Neuronal stem cell (in vitro differentiated cells): Measurements from ENCODE around the gene REPIN1.

Source experiments
- DNase-seq: peaks from one replicate; pipeline ENCODE4 v3.0.0-alpha.2; 2013; ENCODE audit warnings: low spot score
- H2AFZ ChIP-seq: one replicate; pipeline ENCODE4 v1.6.1; 2013; ENCODE audit warnings: mild to moderate bottlenecking, low read length, inconsistent platforms
- H2AK5ac ChIP-seq: 2 replicates; pipeline ENCODE4 v1.6.1; 2013; ENCODE audit warnings: low read depth, mild to moderate bottlenecking, inconsistent platforms, low read length, moderate library complexity, mixed read lengths
- H2BK120ac ChIP-seq: 2 replicates; pipeline ENCODE4 v1.6.1; 2013; ENCODE audit warnings: low read depth, mild to moderate bottlenecking, inconsistent platforms, low read length, moderate library complexity, mixed read lengths
- H2BK12ac ChIP-seq: one replicate; pipeline ENCODE4 v1.6.1; 2013; ENCODE audit warnings: low read length, inconsistent platforms
- H2BK15ac ChIP-seq: 2 replicates; pipeline ENCODE4 v1.6.1; 2013; ENCODE audit warnings: mild to moderate bottlenecking, low read length, inconsistent platforms, mixed read lengths
- H2BK5ac ChIP-seq: one replicate; pipeline ENCODE4 v1.6.1; 2013; ENCODE audit warnings: inconsistent platforms, mild to moderate bottlenecking, low read length, moderate library complexity
- H3K14ac ChIP-seq: one replicate; pipeline ENCODE4 v1.6.1; 2013; ENCODE audit warnings: low read length, inconsistent platforms
- H3K18ac ChIP-seq: 2 replicates; pipeline ENCODE4 v1.6.1; 2013; ENCODE audit warnings: low read length, inconsistent platforms
- H3K23ac ChIP-seq: 2 replicates; pipeline ENCODE4 v1.6.1; 2013; ENCODE audit warnings: low read depth, mild to moderate bottlenecking, mixed read lengths, low read length, inconsistent platforms; ENCODE audit not compliant: poor library complexity
- H3K27ac ChIP-seq: replicated peaks from 3 replicates; pipeline ENCODE4 v1.5.1; 2013; ENCODE audit warnings: low read length, inconsistent platforms
- H3K27me3 ChIP-seq, 3 experiments: 2 replicates each; pipeline ENCODE4 v1.6.1; 2013; ENCODE audit warnings: low read length in 3 of 3, mild to moderate bottlenecking in 2 of 3, inconsistent platforms in 1 of 3, low read depth in 1 of 3, mixed read lengths in 1 of 3, moderate library complexity in 1 of 3; ENCODE audit not compliant: control insufficient read depth in 3 of 3, insufficient read depth in 3 of 3
- H3K36me3 ChIP-seq, 2 donors: replicated peaks in 1 of 2; 2 replicates each; pipeline ENCODE4 v1.6.1; 2013; ENCODE audit warnings: low read length in 2 of 2; ENCODE audit not compliant: control insufficient read depth in 2 of 2, insufficient read depth in 2 of 2
- H3K4ac ChIP-seq: 2 replicates; pipeline ENCODE4 v1.6.1; 2013; ENCODE audit warnings: inconsistent platforms, mild to moderate bottlenecking, low read length, moderate library complexity
- H3K4me1 ChIP-seq, 2 donors: 1 replicate in 1 of 2; 2 replicates in 1 of 2; pipeline ENCODE4 v1.6.1; 2013; ENCODE audit warnings: low read length in 2 of 2, low read depth in 1 of 2; ENCODE audit not compliant: control insufficient read depth in 2 of 2, insufficient read depth in 1 of 2
- H3K4me2 ChIP-seq: one replicate; pipeline ENCODE4 v1.6.1; 2013; ENCODE audit warnings: mild to moderate bottlenecking, low read length, inconsistent platforms; ENCODE audit not compliant: insufficient read depth, poor library complexity, severe bottlenecking
- H3K4me3 ChIP-seq, 2 donors: 2 replicates each; pipeline ENCODE4 v1.5.1; 2013; ENCODE audit warnings: low read length in 2 of 2, mild to moderate bottlenecking in 2 of 2, inconsistent platforms in 1 of 2, moderate library complexity in 1 of 2
- H3K79me1 ChIP-seq: one replicate; pipeline ENCODE4 v1.6.1; 2013; ENCODE audit warnings: low read depth, mild to moderate bottlenecking, inconsistent platforms, low read length, moderate library complexity
- H3K9ac ChIP-seq: one replicate; pipeline ENCODE4 v1.6.1; 2013; ENCODE audit warnings: mild to moderate bottlenecking, low read depth, low read length, inconsistent platforms; ENCODE audit not compliant: poor library complexity
- H3K9me3 ChIP-seq, 2 donors: replicated peaks in 1 of 2; 2 replicates each; pipeline versions ENCODE3 to v1.6.1; 2013; ENCODE audit warnings: low read length in 2 of 2, mild to moderate bottlenecking in 2 of 2, inconsistent platforms in 1 of 2, low read depth in 1 of 2, mixed read lengths in 1 of 2, moderate library complexity in 1 of 2; ENCODE audit not compliant: control insufficient read depth in 2 of 2, insufficient read depth in 1 of 2
- H4K8ac ChIP-seq: one replicate; pipeline ENCODE4 v1.6.1; 2013; ENCODE audit warnings: low read depth, mild to moderate bottlenecking, inconsistent platforms, low read length, moderate library complexity
- H4K91ac ChIP-seq: one replicate; pipeline ENCODE4 v1.6.1; 2013; ENCODE audit warnings: low read length, low read depth, mild to moderate bottlenecking, inconsistent platforms; ENCODE audit not compliant: poor library complexity
- WGBS, 2 donors: extraction: QIAGEN DNeasy Blood & Tissue Kit; methylation state at CpG; one replicate each; pipeline ENCODE4 v1.1.7; 2013; ENCODE audit warnings: missing lambda C conversion rate in 2 of 2, mixed read lengths in 1 of 2; ENCODE audit not compliant: insufficient read length in 2 of 2, insufficient replicate concordance in 1 of 2; ENCODE audit errors: extremely low coverage in 2 of 2; 5-methylcytosine and 5-hydroxymethylcytosine counted together

REPIN1 gene

DNA sequence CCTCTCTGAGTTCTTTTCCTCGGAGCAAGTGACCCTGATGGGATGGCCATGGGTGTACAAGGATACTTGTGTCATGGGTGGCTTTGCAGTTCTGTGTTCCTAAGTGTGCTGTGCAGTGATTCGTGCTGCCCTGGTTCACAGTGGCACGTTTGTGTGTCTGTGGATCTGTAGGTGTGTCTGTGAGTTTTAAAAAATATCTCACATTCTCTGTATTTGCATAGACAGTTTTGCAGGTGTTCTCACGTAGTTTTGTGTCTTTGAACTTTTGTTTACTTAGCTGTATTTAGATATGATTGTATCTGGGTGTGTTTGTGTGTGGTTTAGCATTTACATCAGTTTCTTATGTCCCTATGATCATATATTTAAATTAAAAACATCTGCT lies 14.2 kb downstream of the REPIN1 start:
- no peak overlapping the region for H2AFZ ChIP-seq
- H3K14ac ChIP-seq: no peak overlapping the region
- H3K23ac ChIP-seq: no peak overlapping the region
- H3K4me1 ChIP-seq: peaks cover 60 to 62% of the 10 kb centered on the region in 2 donors
- H4K91ac ChIP-seq: no peak overlapping the region
- peaks cover 6% of the 10 kb centered on the region for H3K79me1 ChIP-seq
- H3K4ac ChIP-seq: no peak overlapping the region
- H3K27me3 ChIP-seq: no peaks in the 10 kb centered on the region
- no peak overlapping the region for H3K4me3 ChIP-seq
- H2BK120ac ChIP-seq: peak overlapping the region; percentile 2
- peak overlapping the region; percentile 13 for H3K4me2 ChIP-seq
- H2BK12ac ChIP-seq: peak overlapping the region; percentile 96
- no peak overlapping the region for H2BK15ac ChIP-seq
- no peaks in the 10 kb centered on the region for H3K9me3 ChIP-seq
- peak overlapping the region; percentile 8 for H2BK5ac ChIP-seq
- peak overlapping the region; percentile 100 for H2AK5ac ChIP-seq
- DNase-seq: no peak
- peak overlapping the region; percentile 47 for H3K27ac ChIP-seq
- peak overlapping the region; percentile 95 for H3K18ac ChIP-seq
- no peak overlapping the region for H3K9ac ChIP-seq
- peaks cover 0 to 16% of the 10 kb centered on the region in 2 donors for H3K36me3 ChIP-seq
- WGBS, 2 donors: no CpG with 5 or more reads among the region's 4 CpGs
- H4K8ac ChIP-seq: no peak overlapping the region

DNA sequence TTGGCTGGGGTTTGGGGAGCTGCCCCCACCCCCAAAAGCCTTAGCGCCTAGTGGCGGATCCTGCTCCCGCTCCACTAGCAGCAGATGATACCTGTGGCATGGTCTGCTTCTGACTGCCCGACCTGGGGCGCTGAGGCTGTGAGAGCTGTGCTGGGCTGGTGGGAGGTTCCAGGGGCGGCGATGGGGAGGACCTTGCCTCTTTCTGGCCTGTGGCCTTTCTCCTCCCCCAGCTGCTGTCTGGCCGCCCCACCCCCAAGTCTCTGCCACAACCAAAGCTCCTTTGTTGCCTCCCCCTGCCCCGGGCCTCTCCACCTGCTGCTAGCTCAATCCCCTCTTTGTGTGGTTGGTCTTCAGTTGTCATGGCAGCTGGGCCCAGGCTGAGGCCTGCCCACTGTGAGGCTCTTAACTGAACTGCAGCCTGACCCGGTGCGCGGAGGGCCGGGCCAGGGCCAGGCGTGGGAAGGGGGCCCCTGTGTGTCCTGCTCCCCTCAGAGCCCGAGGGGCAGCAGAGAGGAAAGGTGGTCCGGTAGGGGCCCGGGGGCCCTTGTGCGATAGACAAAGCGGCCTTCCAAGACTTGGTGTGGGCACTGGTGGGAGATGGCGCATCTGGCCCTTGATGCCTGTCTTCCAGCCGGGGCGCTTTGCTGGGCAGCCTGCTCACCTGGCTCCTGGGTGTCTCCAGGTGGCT lies 15.2 kb downstream of the REPIN1 start:
- H3K27me3 ChIP-seq: no peaks in the 10 kb centered on the region
- H3K4ac ChIP-seq: peak overlapping the region; percentile 99
- H3K36me3 ChIP-seq: peaks cover 3 to 26% of the 10 kb centered on the region in 2 donors
- peak overlapping the region; percentile 99 for H4K91ac ChIP-seq
- H3K4me1 ChIP-seq: peaks cover 56 to 62% of the 10 kb centered on the region in 2 donors
- peak overlapping the region; percentile 99 for H2AK5ac ChIP-seq
- peak overlapping the region; percentile 47 for H2AFZ ChIP-seq
- peak overlapping the region; percentile 99 for H2BK5ac ChIP-seq
- peak overlapping the region; percentile 61 for H3K23ac ChIP-seq
- H3K9me3 ChIP-seq: no peaks in the 10 kb centered on the region
- H3K4me2 ChIP-seq: peak overlapping the region; percentile 45
- H2BK15ac ChIP-seq: peak overlapping the region; percentile 100
- H3K79me1 ChIP-seq: peaks cover 6% of the 10 kb centered on the region
- peak; percentile 94 for DNase-seq
- peak overlapping the region; percentile 100 for H3K18ac ChIP-seq
- H3K27ac ChIP-seq: peak overlapping the region; percentile 96
- whole genome bisulfite sequencing, 2 donors: no CpG with 5 or more reads among the region's 22 CpGs
- H2BK12ac ChIP-seq: peak overlapping the region; percentile 99
- peak overlapping the region; percentile 100 for H2BK120ac ChIP-seq
- H3K9ac ChIP-seq: peak overlapping the region; percentile 85
- peak overlapping the region; percentile 87 for H4K8ac ChIP-seq
- H3K14ac ChIP-seq: peak overlapping the region; percentile 98
- H3K4me3 ChIP-seq: peak overlapping the region; percentile 1 to 22

DNA sequence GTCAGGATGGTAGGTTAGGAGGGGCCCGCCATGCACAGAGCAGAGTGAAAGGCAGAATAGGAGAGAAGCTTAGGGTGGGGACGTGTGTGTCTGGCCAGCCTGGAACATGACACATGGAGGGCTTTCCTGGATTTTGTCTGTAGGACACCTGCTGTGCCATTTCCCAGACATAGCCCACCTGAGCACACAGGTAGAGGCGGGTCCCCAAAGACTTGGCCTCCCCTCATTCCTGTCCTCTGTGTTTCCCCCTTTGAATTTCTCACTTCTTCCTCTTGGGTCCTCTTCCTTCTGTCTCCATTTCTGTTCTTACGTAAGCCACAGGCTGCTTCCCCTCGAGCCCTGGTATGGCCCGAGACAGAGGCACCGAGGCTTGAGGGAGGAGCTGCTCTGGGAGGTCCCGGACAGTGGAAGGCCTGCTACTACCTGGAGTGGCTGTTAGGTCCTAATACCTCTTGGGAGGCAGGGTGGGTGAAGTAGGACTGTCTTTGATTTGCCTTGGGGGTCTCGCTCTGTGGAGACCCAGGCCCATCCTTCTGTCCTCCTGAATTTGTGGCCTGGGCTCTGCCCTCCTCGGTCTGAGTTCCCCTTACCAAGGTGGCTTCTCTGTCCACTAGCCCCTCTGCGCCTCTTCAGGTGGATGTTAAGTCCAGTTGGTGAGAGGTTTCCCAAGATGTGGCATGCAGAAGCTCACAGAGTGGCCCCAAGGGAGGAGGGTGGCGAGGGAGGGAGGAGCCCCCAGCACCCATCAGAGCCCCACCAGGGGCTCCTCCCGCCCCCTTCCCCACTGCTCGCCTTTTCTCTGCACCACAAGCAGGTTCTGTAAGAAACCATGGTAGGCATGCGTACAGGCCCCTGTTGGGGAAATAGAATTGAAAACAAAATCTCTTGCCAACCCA lies 16.0 kb downstream of the REPIN1 start:
- H3K79me1 ChIP-seq: peaks cover 9% of the 10 kb centered on the region
- H3K9ac ChIP-seq: peak overlapping the region; percentile 85
- H3K36me3 ChIP-seq: peaks cover 9 to 34% of the 10 kb centered on the region in 2 donors
- peak overlapping the region; percentile 1 to 22 for H3K4me3 ChIP-seq
- H3K9me3 ChIP-seq: no peaks in the 10 kb centered on the region
- H3K18ac ChIP-seq: peak overlapping the region; percentile 100
- H3K14ac ChIP-seq: peak overlapping the region; percentile 98
- H3K27me3 ChIP-seq: no peaks in the 10 kb centered on the region
- H3K4ac ChIP-seq: peak overlapping the region; percentile 99
- no peak for DNase-seq
- peak overlapping the region; percentile 99 for H2BK12ac ChIP-seq
- H4K91ac ChIP-seq: peak overlapping the region; percentile 99
- H3K4me2 ChIP-seq: peak overlapping the region; percentile 45
- peak overlapping the region; percentile 96 for H3K27ac ChIP-seq
- H2BK120ac ChIP-seq: peak overlapping the region; percentile 100
- peak overlapping the region; percentile 99 for H2BK5ac ChIP-seq
- no peak overlapping the region for H2AFZ ChIP-seq
- H3K23ac ChIP-seq: peak overlapping the region; percentile 61
- no CpG with 5 or more reads among the region's 15 CpGs for WGBS, 2 donors
- H2BK15ac ChIP-seq: peak overlapping the region; percentile 98
- peak overlapping the region; percentile 99 for H2AK5ac ChIP-seq
- H4K8ac ChIP-seq: peak overlapping the region; percentile 87
- peaks cover 56 to 62% of the 10 kb centered on the region in 2 donors for H3K4me1 ChIP-seq

DNA sequence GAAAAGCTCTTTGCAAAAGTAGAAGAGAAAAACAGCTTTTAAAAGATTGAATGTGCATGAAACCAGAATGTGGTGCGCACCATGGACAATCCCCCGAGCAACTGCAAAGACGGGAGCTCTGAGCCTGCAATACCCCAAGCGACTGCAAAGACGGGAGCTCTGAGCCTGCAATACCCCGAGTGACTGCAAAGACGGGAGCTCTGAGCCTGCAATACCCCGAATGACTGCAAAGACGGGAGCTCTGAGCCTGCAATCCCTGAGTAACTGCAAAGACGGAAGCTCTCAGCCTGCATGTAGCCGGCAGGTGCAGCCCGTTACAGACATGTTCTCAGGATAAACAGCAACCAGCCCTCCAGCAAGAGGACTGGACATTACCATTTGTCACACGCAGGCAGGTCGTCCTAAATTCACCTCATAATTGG lies 16.7 kb downstream of the REPIN1 start:
- Histone ChIP-seq H3K4me1 (peaks cover 54 to 60% of the 10 kb centered on the region in 2 donors), H2BK5ac (peak overlapping the region; percentile 99)
- WGBS, 2 donors: no CpG with 5 or more reads among the region's 14 CpGs

More for the DNA sequence above, 16.7 kb downstream of the REPIN1 start:
- H3K23ac ChIP-seq: no peak overlapping the region
- no peak overlapping the region for H3K4me2 ChIP-seq
- no peak overlapping the region for H3K9ac ChIP-seq
- H2BK15ac ChIP-seq: peak overlapping the region; percentile 98
- H4K8ac ChIP-seq: no peak overlapping the region
- H2AFZ ChIP-seq: no peak overlapping the region
- H4K91ac ChIP-seq: no peak overlapping the region
- H2BK12ac ChIP-seq: no peak overlapping the region
- H3K4me3 ChIP-seq: no peak overlapping the region
- H3K14ac ChIP-seq: no peak overlapping the region
- no peaks in the 10 kb centered on the region for H3K27me3 ChIP-seq
- H3K4ac ChIP-seq: no peak overlapping the region
- no peak for DNase-seq
- H3K18ac ChIP-seq: peak overlapping the region; percentile 58
- no peaks in the 10 kb centered on the region for H3K9me3 ChIP-seq
- peaks cover 7% of the 10 kb centered on the region for H3K79me1 ChIP-seq
- peak overlapping the region; percentile 96 for H3K27ac ChIP-seq
- H2BK120ac ChIP-seq: peak overlapping the region; percentile 100
- H3K36me3 ChIP-seq: peaks cover 12 to 40% of the 10 kb centered on the region in 2 donors
- H2AK5ac ChIP-seq: peak overlapping the region; percentile 99
